ENCODE data around the gene NCS1. TPM values are rescaled to one million over a fixed set of nuclear protein-coding genes. Genes with fewer than 3 reads are reported as not detected.

Gene NCS1
- total and polyA plus RNA-seq, 8 donors: 16.7 to 24.9 (median 19.7) TPM

DNA sequence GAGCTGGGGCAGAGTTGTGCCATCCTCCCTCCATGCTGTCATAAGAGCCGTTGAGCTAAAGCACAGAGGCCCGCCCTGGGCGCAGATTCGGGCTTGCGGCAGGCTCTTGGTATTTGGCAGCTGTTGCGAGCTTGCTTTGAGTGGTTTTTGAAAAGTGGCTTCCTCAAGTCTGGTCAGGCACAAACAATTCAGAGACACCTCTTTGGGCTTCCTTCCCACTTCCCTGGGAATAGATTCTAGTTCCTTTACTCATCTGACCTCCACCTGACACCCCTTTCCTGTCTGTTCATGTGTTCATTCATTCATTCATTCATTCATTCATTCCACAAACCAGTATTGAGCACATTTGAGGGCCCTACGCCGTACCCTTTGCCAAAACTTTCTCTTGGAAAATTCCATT lies 27.4 kb downstream of the NCS1 start:
- DNase-seq: peak in 1 of 4 donors; percentile 69
- no peaks in the 10 kb centered on the region for H3K4me1 ChIP-seq
- H3K36me3 ChIP-seq: no peaks in the 10 kb centered on the region
- peak; percentile 80 for ATAC-seq
- no peak overlapping the region for H3K4me3 ChIP-seq
- TF ChIP-seq, protein P1, sequence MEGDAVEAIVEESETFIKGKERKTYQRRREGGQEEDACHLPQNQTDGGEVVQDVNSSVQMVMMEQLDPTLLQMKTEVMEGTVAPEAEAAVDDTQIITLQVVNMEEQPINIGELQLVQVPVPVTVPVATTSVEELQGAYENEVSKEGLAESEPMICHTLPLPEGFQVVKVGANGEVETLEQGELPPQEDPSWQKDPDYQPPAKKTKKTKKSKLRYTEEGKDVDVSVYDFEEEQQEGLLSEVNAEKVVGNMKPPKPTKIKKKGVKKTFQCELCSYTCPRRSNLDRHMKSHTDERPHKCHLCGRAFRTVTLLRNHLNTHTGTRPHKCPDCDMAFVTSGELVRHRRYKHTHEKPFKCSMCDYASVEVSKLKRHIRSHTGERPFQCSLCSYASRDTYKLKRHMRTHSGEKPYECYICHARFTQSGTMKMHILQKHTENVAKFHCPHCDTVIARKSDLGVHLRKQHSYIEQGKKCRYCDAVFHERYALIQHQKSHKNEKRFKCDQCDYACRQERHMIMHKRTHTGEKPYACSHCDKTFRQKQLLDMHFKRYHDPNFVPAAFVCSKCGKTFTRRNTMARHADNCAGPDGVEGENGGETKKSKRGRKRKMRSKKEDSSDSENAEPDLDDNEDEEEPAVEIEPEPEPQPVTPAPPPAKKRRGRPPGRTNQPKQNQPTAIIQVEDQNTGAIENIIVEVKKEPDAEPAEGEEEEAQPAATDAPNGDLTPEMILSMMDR (IDR thresholded peaks at IDR 0.05): no peak
- H3K27me3 ChIP-seq: no peaks in the 10 kb centered on the region
- H3K27ac ChIP-seq: no peak overlapping the region
- intact Hi-C loops (cut with DNase I): no loop called here
- H3K9me3 ChIP-seq: no peaks in the 10 kb centered on the region

DNA sequence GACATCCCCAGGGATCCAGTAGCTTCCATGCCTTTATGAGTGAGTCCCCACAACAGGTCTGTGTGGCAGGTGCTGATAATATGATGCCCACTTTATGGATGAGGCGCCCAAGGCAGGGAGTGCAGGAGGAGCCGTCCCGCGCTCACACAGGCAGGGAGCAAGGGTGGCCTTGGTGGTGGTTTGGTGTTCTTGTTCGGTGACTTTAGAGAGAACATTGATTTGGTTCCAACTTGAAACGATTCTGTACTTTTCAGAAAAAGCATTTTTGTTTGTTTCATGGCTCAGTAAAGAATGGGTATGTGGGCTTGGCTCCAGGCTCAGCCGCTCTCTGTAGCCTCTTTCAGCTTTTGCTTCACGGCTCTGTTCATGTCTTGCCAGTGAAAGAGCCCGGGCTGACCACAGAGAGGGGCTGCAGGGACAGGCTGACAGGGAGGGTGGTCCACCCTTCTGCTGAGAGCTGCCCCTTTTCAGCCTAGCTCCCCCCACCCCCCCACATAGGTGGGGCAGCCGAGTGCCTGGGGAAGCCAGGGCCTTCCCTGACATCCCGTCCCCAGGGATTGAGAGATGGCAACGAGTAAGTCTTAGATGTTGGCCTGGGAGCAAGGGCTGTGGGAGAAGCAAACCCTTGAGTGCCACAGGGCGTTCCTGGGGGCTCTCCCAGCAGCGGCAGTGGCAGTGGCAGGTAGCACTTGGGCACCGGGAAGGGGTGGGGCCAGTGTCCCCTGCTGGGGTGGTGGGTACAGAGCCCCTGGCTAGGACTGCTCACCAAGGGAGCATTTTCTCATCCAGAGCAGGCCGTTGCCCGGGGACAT lies 28.0 kb downstream of the NCS1 start:
- TF ChIP-seq, protein P1 (IDR thresholded peaks at IDR 0.05): no peak
- no peaks in the 10 kb centered on the region for H3K27me3 ChIP-seq
- H3K4me3 ChIP-seq: no peak overlapping the region
- H3K9me3 ChIP-seq: no peaks in the 10 kb centered on the region
- ATAC-seq (no peak), DNase-seq (peak in 1 of 4 donors; percentile 69)
- intact Hi-C loops (cut with DNase I): no loop called here
- no peaks in the 10 kb centered on the region for H3K4me1 ChIP-seq
- H3K27ac ChIP-seq: no peak overlapping the region
- H3K36me3 ChIP-seq: no peaks in the 10 kb centered on the region

DNA sequence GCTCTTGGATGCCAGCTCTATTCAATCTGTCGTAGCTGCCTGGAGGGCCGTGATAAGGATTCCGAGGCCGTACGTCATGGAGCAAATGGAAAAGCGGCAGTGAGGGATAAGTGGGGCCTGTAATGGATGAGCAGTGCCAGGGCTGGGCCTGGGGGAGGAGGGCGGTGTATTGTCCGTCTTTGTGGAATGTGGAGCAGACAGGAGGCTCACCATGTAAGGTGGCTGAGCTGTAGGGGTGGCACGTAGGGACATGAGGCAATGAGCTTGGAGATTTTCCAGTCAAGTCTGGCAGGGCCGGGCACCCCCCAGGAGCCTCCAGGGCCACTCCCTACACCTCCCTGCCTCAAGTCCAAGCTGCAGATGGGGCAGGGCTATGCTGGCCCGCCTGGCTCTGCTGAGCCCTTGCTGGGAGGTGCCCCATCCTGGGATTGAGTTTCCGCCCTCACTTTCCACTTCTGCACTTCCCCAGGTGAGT lies 29.2 kb downstream of the NCS1 start:
- Histone ChIP-seq H3K36me3 (no peaks in the 10 kb centered on the region), H3K4me1 (no peaks in the 10 kb centered on the region), H3K27ac (no peak overlapping the region), H3K9me3 (no peaks in the 10 kb centered on the region), H3K27me3 (no peaks in the 10 kb centered on the region), H3K4me3 (no peak overlapping the region)
- no peak for DNase-seq
- ATAC-seq: no peak
- intact Hi-C loops (cut with DNase I): no loop called here
- TF ChIP-seq, protein P1 (IDR thresholded peaks at IDR 0.05): no peak

DNA sequence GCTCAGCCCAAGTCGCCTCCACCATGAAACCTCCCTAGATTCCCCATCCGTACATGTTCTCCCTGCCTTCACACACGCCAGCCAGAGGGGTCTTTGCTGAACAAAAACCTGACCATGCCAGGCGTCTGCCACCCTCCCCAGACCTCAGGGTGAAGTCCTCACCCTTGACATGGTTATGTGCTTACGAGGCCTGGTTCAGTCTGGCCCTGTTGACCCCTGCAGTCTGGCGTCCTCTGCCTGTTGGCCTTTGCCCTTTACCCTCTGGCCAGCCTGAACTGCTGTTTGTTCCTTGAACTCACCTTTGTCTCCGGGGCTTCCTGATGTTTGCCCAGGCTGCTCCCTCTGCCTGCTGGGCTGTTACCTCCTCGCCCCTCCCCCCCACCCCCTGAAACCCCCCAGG lies 29.8 kb downstream of the NCS1 start:
- no peaks in the 10 kb centered on the region for H3K27me3 ChIP-seq
- no peaks in the 10 kb centered on the region for H3K36me3 ChIP-seq
- H3K4me3 ChIP-seq: no peak overlapping the region
- TF ChIP-seq, protein P1 (IDR thresholded peaks at IDR 0.05): no peak
- ATAC-seq (no peak), DNase-seq (no peak)
- no peak overlapping the region for H3K27ac ChIP-seq
- H3K4me1 ChIP-seq: no peaks in the 10 kb centered on the region
- intact Hi-C loops (cut with DNase I): no loop called here
- H3K9me3 ChIP-seq: no peaks in the 10 kb centered on the region

DNA sequence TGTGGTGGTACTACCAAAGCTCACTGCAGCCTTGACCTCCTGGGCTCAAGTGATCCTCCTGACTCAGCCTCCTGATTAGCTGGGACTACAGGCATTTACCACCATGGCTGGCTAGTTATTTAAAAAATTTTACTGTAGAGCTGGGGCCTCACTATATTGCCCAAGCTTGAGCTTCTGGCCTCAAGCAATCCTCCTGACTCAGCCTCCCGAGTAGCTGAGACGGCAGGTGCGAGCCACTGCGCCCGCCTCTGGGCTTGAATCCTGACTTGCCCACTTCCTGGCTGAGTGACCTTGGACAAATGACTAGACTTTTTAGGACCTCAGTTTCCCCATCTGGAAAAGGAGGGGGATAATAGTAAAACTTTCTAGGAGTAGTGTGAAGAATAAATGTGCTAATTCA lies 32.1 kb downstream of the NCS1 start:
- Histone ChIP-seq H3K4me1 (no peaks in the 10 kb centered on the region), H3K36me3 (no peaks in the 10 kb centered on the region), H3K4me3 (no peak overlapping the region), H3K27ac (no peak overlapping the region), H3K27me3 (no peaks in the 10 kb centered on the region), H3K9me3 (no peaks in the 10 kb centered on the region)
- ATAC-seq: no peak
- no peak for DNase-seq
- intact Hi-C loops (cut with DNase I): no loop called here
- TF ChIP-seq, protein P1 (IDR thresholded peaks at IDR 0.05): no peak
